ENCODE data around the gene FAM9C. TPM values are rescaled to one million over a fixed set of nuclear protein-coding genes. Genes with fewer than 3 reads are reported as not detected.
A peak's percentile ranks its signal among the peaks of the same experiment; 100 is the strongest.

The FAM9C gene
- total and polyA plus RNA-seq, 12 donors: 0.07 to 1.00 (median 0.29) TPM; not detected in 6

DNA sequence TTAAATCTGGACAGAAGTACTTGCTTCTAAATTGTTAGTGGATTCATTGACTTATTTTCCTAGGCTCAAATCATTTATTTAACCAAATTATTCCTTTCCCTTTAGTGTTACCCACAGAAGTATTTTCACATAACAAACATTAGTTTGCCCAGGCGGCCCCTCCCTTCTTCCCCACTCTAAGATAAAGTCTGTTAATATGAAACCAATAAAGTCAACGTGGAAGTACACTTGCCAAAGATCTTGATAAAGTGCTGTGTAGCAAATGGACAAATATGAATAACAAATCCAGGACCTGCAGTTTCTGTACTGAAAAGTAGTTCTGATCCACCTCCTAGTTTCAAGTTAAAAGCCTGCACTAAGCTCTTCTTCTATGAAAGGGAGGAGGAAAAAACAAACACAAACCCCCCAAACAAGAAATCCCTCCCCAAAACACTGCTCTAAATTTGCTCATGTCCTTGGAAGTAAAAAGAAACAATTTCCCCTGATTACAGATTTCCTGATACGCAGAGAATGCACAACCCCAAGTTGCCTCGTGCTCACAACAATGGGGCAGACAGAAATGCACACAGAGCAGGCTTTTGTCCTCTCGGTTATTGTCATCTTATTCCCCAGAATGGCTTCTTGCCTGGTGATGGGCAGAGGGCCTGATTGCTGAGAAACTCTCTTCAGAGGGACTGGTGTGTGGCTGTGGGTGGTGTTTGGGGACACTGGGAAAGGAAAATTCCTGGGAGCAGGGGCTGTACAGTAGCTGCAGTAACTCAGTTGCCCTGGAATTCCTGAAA is 46.3 kb downstream of the FAM9C start:
- 37 to 47% methylated on average over 5 of the region's 5 CpGs for WGBS, 2 donors

DNA sequence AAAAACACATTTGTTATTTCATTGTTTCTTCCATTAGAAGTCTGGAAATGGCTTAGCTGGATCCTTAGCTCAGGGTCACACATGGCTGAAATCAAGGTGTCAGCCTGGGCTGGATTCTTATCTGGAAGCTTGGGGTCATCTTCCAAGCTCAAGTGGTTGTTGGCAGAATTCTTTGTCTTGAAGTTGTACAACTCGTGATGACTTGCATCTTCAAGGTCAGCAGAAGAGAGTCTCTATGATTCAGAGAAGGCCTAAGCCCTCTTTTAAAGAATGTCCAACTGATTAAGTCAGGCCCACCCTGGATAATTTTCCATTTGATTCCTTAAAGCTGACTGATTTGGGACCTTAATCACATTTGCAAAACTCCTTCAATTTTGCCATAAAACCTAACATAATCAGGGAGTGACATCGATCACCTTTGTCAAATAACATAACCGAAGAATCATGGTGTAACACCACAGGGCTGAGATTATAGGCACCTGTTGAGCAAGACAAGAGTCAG is 47.4 kb downstream of the FAM9C start:
- H3K4me1 ChIP-seq: peaks cover 0 to 46% (median 7%) of the 10 kb centered on the region in 9 donors
- DNase-seq (no peak), ATAC-seq (no peak)
- H3K27me3 ChIP-seq: peaks cover 0 to 49% (median 0%) of the 10 kb centered on the region in 7 donors
- no peaks in the 10 kb centered on the region for H3K9me3 ChIP-seq
- no peak overlapping the region for H3K4me3 ChIP-seq
- H3K36me3 ChIP-seq: no peaks in the 10 kb centered on the region
- H3K27ac ChIP-seq: peak overlapping the region in 2 of 10 donors; percentile 58 to 74
- TF ChIP-seq, protein P1, sequence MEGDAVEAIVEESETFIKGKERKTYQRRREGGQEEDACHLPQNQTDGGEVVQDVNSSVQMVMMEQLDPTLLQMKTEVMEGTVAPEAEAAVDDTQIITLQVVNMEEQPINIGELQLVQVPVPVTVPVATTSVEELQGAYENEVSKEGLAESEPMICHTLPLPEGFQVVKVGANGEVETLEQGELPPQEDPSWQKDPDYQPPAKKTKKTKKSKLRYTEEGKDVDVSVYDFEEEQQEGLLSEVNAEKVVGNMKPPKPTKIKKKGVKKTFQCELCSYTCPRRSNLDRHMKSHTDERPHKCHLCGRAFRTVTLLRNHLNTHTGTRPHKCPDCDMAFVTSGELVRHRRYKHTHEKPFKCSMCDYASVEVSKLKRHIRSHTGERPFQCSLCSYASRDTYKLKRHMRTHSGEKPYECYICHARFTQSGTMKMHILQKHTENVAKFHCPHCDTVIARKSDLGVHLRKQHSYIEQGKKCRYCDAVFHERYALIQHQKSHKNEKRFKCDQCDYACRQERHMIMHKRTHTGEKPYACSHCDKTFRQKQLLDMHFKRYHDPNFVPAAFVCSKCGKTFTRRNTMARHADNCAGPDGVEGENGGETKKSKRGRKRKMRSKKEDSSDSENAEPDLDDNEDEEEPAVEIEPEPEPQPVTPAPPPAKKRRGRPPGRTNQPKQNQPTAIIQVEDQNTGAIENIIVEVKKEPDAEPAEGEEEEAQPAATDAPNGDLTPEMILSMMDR (IDR thresholded peaks at IDR 0.05): no peak
- intact Hi-C loops (cut with DNase I): no loop called here
- 89 to 90% methylated on average over 3 of the region's 3 CpGs for WGBS, 2 donors

More for the DNA sequence above, 46.3 kb downstream of the FAM9C start:
- intact Hi-C loops (cut with DNase I): no loop called here
- Histone ChIP-seq H3K36me3 (no peaks in the 10 kb centered on the region), H3K27ac (peak overlapping the region in 6 of 10 donors; percentile 9 to 84 (median 52)), H3K4me3 (no peak overlapping the region), H3K9me3 (no peaks in the 10 kb centered on the region), H3K27me3 (peaks cover 0 to 45% (median 0%) of the 10 kb centered on the region in 7 donors), H3K4me1 (peaks cover 0 to 46% (median 7%) of the 10 kb centered on the region in 9 donors)
- TF ChIP-seq, protein P1 (IDR thresholded peaks at IDR 0.05): no peak
- ATAC-seq (no peak), DNase-seq (no peak)

DNA sequence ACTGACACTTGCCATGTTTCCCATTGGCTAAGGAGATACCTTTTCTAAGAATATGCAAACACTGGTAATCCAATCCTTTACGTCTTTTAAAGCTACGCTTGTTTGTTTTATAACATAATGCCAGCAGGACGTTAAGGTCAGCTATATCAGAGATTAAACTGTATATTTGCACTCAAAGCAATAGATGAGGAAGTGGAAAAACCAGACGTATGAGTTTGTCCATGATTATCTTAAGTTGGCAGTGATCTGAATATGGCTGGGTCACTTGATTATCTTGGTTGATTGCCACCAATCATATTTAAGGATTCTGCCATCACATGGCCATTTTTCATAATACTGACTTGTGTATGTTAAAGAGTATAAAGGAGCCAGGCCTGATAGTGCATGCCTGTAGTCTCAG is 50.1 kb downstream of the FAM9C start:
- DNase-seq (no peak), ATAC-seq (no peak)
- H3K9me3 ChIP-seq: no peaks in the 10 kb centered on the region
- WGBS, 2 donors: 82 to 85% methylated on average over 4 of the region's 4 CpGs
- H3K4me1 ChIP-seq: peaks cover 0 to 26% (median 6%) of the 10 kb centered on the region in 9 donors
- no peak overlapping the region for H3K4me3 ChIP-seq
- TF ChIP-seq, protein P1 (IDR thresholded peaks at IDR 0.05): no peak
- H3K27ac ChIP-seq: no peak overlapping the region
- H3K27me3 ChIP-seq: peaks cover 0 to 57% (median 0%) of the 10 kb centered on the region in 7 donors
- H3K36me3 ChIP-seq: no peaks in the 10 kb centered on the region
- intact Hi-C loops (cut with DNase I): no loop called here

DNA sequence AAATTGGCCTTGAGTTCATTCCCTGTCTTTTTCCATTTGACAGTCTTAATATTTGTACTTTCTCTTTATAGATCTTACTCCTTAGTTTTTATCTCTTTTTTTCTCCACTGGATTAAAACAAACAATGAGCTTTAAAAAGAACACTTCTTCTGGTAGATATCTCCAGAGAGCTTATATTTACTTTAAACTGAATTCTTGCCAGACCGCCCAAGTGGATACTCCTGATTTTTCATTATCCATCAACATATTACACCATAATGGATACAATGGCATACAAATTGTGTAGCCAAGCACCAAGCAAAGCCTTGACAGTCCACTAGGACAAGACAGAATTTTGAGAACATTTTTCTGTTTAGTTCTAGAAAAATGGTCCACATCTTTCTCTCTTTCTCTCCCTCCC is 50.6 kb downstream of the FAM9C start:
- WGBS, 2 donors: 69 to 97% methylated on average over 1 of the region's 1 CpG
- H3K4me3 ChIP-seq: no peak overlapping the region
- intact Hi-C loops (cut with DNase I): no loop called here
- ATAC-seq (no peak), DNase-seq (no peak)
- no peaks in the 10 kb centered on the region for H3K9me3 ChIP-seq
- H3K4me1 ChIP-seq: peaks cover 0 to 26% (median 10%) of the 10 kb centered on the region in 9 donors
- peaks cover 0 to 58% (median 0%) of the 10 kb centered on the region in 7 donors for H3K27me3 ChIP-seq
- TF ChIP-seq, protein P1 (IDR thresholded peaks at IDR 0.05): no peak
- no peak overlapping the region for H3K27ac ChIP-seq
- H3K36me3 ChIP-seq: no peaks in the 10 kb centered on the region
